OCI-LY7 (cell line): ENCODE results near the gene CBFA2T2. TPM values are rescaled to one million over a fixed set of nuclear protein-coding genes. Genes with fewer than 3 reads are reported as not detected.

ENCODE experiments used
- BruUV-seq: library from RNA; stranded (reverse); fragments of 400-500 nt; replicated peaks from 2 replicates; lab custom pipeline; 2021; lab: Mats Ljungman, UMichigan
- CTCF ChIA-PET: fragments of 300-600 bp; sonication (Branson Sonifier 250); formaldehyde crosslinking; loops from one replicate; lab custom pipeline; 2022; ENCODE audit warnings: antibody characterized with exemption; ENCODE audit not compliant: unreplicated experiment; lab: Charles Lee
- POLR2A ChIA-PET: fragments of 300-600 bp; sonication (Branson Sonifier 250); formaldehyde crosslinking; loops from one replicate; lab custom pipeline; 2022; ENCODE audit warnings: antibody characterized with exemption; lab: Charles Lee
- DNase-seq: peaks from one replicate; pipeline ENCODE4 v3.0.0-alpha.2; 2015; ENCODE audit warnings: low spot score
- H2AFZ ChIP-seq: fragments of 200-600 bp; sonication (generic), shearing (Covaris generic); 2 replicates; pipeline ENCODE4 v1.6.1; 2014; ENCODE audit warnings: mild to moderate bottlenecking, antibody characterized with exemption, low read length, moderate library complexity
- H3K27ac ChIP-seq: fragments of 200-600 bp; sonication (generic); 2 replicates; pipeline ENCODE4 v1.5.1; 2014; ENCODE audit warnings: mixed run types, low read depth, mild to moderate bottlenecking, moderate library complexity, low read length, inconsistent platforms; ENCODE audit not compliant: poor library complexity, severe bottlenecking
- H3K36me3 ChIP-seq: fragments of 200-600 bp; sonication (generic); 2 replicates; pipeline ENCODE4 v1.6.1; 2014; ENCODE audit warnings: mild to moderate bottlenecking, antibody characterized with exemption, low read length, moderate library complexity, mixed read lengths; ENCODE audit not compliant: insufficient read depth
- H3K4me1 ChIP-seq: fragments of 200-600 bp; sonication (generic); 2 replicates; pipeline ENCODE4 v1.5.1; 2014; ENCODE audit warnings: mild to moderate bottlenecking, low read length; ENCODE audit not compliant: insufficient read depth, poor library complexity, severe bottlenecking
- H3K4me2 ChIP-seq: fragments of 200-600 bp; sonication (generic); 2 replicates; pipeline ENCODE4 v1.6.1; 2014; ENCODE audit warnings: mild to moderate bottlenecking, low read length
- H3K4me3 ChIP-seq: fragments of 200-600 bp; sonication (generic); 2 replicates; pipeline ENCODE4 v1.5.1; 2014; ENCODE audit warnings: mild to moderate bottlenecking, low read depth, low read length; ENCODE audit not compliant: poor library complexity, severe bottlenecking
- H3K79me2 ChIP-seq: fragments of 200-600 bp; sonication (generic); 2 replicates; pipeline ENCODE4 v1.6.1; 2016; ENCODE audit warnings: low read depth, mild to moderate bottlenecking, low read length, moderate library complexity, mixed read lengths; ENCODE audit not compliant: insufficient read depth
- H3K9me2 ChIP-seq: fragments of 200-600 bp; sonication (generic); 2 replicates; pipeline ENCODE4 v1.6.1; 2016; ENCODE audit warnings: mild to moderate bottlenecking, low read length, mixed read lengths; ENCODE audit not compliant: insufficient read depth
- H3K9me3 ChIP-seq: fragments of 200-600 bp; sonication (generic); 2 replicates; pipeline ENCODE4 v1.6.1; 2014; ENCODE audit warnings: mild to moderate bottlenecking, mixed run types, low read length, mixed read lengths
- H4K20me1 ChIP-seq: fragments of 200-600 bp; sonication (generic); 2 replicates; pipeline ENCODE4 v1.6.1; 2014; ENCODE audit warnings: mild to moderate bottlenecking, antibody characterized with exemption, low read length, moderate library complexity, mixed read lengths; ENCODE audit not compliant: insufficient read depth
- CTCF ChIP-seq: fragments of 200-600 bp; sonication (generic); conservative IDR thresholded peaks from 2 replicates; pipeline ENCODE4 v1.5.1; 2014; ENCODE audit warnings: mild to moderate bottlenecking, antibody characterized with exemption, low read length, moderate library complexity, mixed read lengths
- EZH2phosphoT487 ChIP-seq: fragments of 200-600 bp; sonication (generic); IDR thresholded peaks from 2 replicates; pipeline ENCODE4 v1.6.1; 2018; ENCODE audit warnings: low read depth, borderline replicate concordance, mild to moderate bottlenecking, mixed run types, antibody characterized with exemption, low read length, moderate library complexity, mixed read lengths
- intact Hi-C: fragments of 100-400 bp; cut with micrococcal nuclease; formaldehyde crosslinking; loops from one replicate; pipeline ENCODE4 v1.10.0; 2022; ENCODE audit not compliant: unreplicated experiment
- total RNA-seq, 2 experiments: library from RNA; depleted of rRNA in 1 of 2; stranded (reverse); fragments of >200 nt in 1 of 2; shearing (Covaris generic) in 1 of 2; gene quantifications; 2 replicates each; pipeline ENCODE4 v1.2.3, GENCODE V29; 2014 to 2022

CBFA2T2 gene
- total RNA-seq, 2 experiments from 2014 or later = 20.7 to 32.9 TPM

GRCh38 chr20:33688938-33689424, 199.1 kb downstream of the CBFA2T2 start:
- ChIA-PET POLR2A (no interaction called here), CTCF (no interaction called here)
- no peak overlapping the region for H3K4me2 ChIP-seq

GRCh38 chr20:33689493-33689892, 199.6 kb downstream of the CBFA2T2 start:
- H3K9me3 ChIP-seq = no peaks in the 10 kb centered on the region
- no peak for TF ChIP-seq EZH2phosphoT487
- TF ChIP-seq CTCF = no peak
- intact Hi-C loops = loop anchor here (5.0 to 10.0 kb wide), 3 partner anchors 193 to 1925 kb away; partner anchors contain the start of genes EIF2S2 and SPAG4
- H3K36me3 ChIP-seq = peaks cover 7% of the 10 kb centered on the region
- ChIA-PET POLR2A (interaction anchor here (0.7 kb wide), 3 partner anchors 10 to 140 kb away, joined by 3 to 4 read pairs (median 4); no protein-coding TSS in a partner anchor), CTCF (no interaction called here)
- H2AFZ ChIP-seq = peak overlapping the region; percentile 54
- no TSS peak for BruUV-seq
- H3K4me1 ChIP-seq = peaks cover 49% of the 10 kb centered on the region
- no peak for DNase-seq
- no peaks in the 10 kb centered on the region for H3K9me2 ChIP-seq
- no peak overlapping the region for H3K4me3 ChIP-seq
- no peak overlapping the region for H3K27ac ChIP-seq
- peaks cover 6% of the 10 kb centered on the region for H4K20me1 ChIP-seq
- H3K79me2 ChIP-seq = peaks cover 8% of the 10 kb centered on the region
- H3K4me2 ChIP-seq = peak overlapping the region; percentile 16; the same call in 1 of the 2 replicates

More at GRCh38 chr20:33688938-33689424, 199.1 kb downstream of the CBFA2T2 start:
- Histone ChIP-seq H3K27ac (no peak overlapping the region), H2AFZ (no peak overlapping the region), H3K79me2 (peaks cover 13% of the 10 kb centered on the region), H3K9me3 (no peaks in the 10 kb centered on the region), H3K9me2 (no peaks in the 10 kb centered on the region), H3K4me3 (no peak overlapping the region), H4K20me1 (peaks cover 11% of the 10 kb centered on the region), H3K36me3 (peaks cover 12% of the 10 kb centered on the region), H3K4me1 (peaks cover 55% of the 10 kb centered on the region)
- intact Hi-C loops = loop anchor here (5.0 to 10.0 kb wide), 3 partner anchors 193 to 1926 kb away; partner anchors contain the start of genes EIF2S2 and SPAG4
- no peak for TF ChIP-seq CTCF
- DNase-seq = no peak
- no TSS peak for BruUV-seq

- Histone ChIP-seq H3K79me2 (peaks cover 3% of the 10 kb centered on the region), H3K4me3 (no peak overlapping the region), H3K9me2 (no peaks in the 10 kb centered on the region), H3K9me3 (no peaks in the 10 kb centered on the region), H3K4me1 (peaks cover 49% of the 10 kb centered on the region), H3K27ac (no peak overlapping the region), H3K4me2 (peak overlapping the region; percentile 16; the same call in 1 of the 2 replicates), H4K20me1 (peaks cover under 1% of the 10 kb centered on the region; the same call in 1 of the 2 replicates), H3K36me3 (peaks cover 2% of the 10 kb centered on the region), H2AFZ (peak overlapping the region; percentile 54)
- ChIA-PET POLR2A (interaction anchor here (0.7 kb wide), 3 partner anchors 11 to 139 kb away, joined by 3 to 4 read pairs (median 4); no protein-coding TSS in a partner anchor), CTCF (no interaction called here)
- no peak for DNase-seq
- intact Hi-C loops = loop anchor here (5.0 to 10.0 kb wide), 3 partner anchors 192 to 1925 kb away; partner anchors contain the start of genes EIF2S2 and SPAG4
- TF ChIP-seq CTCF (no peak), EZH2phosphoT487 (no peak)
- no TSS peak for BruUV-seq
Measured at GRCh38 chr20:33689973-33690372, 200.1 kb downstream of the CBFA2T2 start.
